GM18502 (cell line): ENCODE results near the gene LTBR.

Source experiments
- ATAC-seq: cut with Tn5 transposase; IDR thresholded peaks from one replicate; pipeline ENCODE4 v1.9.1; 2021; ENCODE audit warnings: mild to moderate bottlenecking; ENCODE audit not compliant: unreplicated experiment, poor library complexity

Gene LTBR

GRCh38 chr12:6346235-6346832, 37.6 kb upstream of the LTBR start:
- ATAC-seq = no peak

GRCh38 chr12:6346942-6347341, 37.0 kb upstream of the LTBR start:
- no peak for ATAC-seq

- ATAC-seq = no peak
These were observed 36.3 kb upstream of the LTBR start for GRCh38 chr12:6347367-6348338.

- ATAC-seq = no peak
These were observed 32.3 kb upstream of the LTBR start for GRCh38 chr12:6351622-6352021.

- no peak for ATAC-seq
These were observed 31.5 kb upstream of the LTBR start for GRCh38 chr12:6352193-6353173.

- no peak for ATAC-seq
These were observed 29.2 kb upstream of the LTBR start for GRCh38 chr12:6354495-6355393.

- no peak for ATAC-seq
These were observed 28.2 kb upstream of the LTBR start for GRCh38 chr12:6355491-6356373.

GRCh38 chr12:6356374-6356820, 27.6 kb upstream of the LTBR start:
- ATAC-seq = no peak

- ATAC-seq = no peak
These were observed 25.1 kb upstream of the LTBR start for GRCh38 chr12:6358881-6359280.

- ATAC-seq = no peak
These were observed 23.8 kb upstream of the LTBR start for GRCh38 chr12:6360080-6360571.

- ATAC-seq = no peak
These were observed 23.1 kb upstream of the LTBR start for GRCh38 chr12:6360578-6361490.

GRCh38 chr12:6361834-6362233, 22.1 kb upstream of the LTBR start:
- no peak for ATAC-seq

- no peak for ATAC-seq
These were observed 21.6 kb upstream of the LTBR start for GRCh38 chr12:6362403-6362802.

- no peak for ATAC-seq
These were observed 21.0 kb upstream of the LTBR start for GRCh38 chr12:6363010-6363329.

GRCh38 chr12:6363330-6364043, 20.5 kb upstream of the LTBR start:
- ATAC-seq = no peak

- no peak for ATAC-seq
These were observed 20.0 kb upstream of the LTBR start for GRCh38 chr12:6364044-6364374.
